Body of pancreas (tissue), 4 donors: ENCODE results near the gene TMEM240. TPM values are rescaled to one million over a fixed set of nuclear protein-coding genes. Genes with fewer than 3 reads are reported as not detected.
"Not testable (repeated sequence)": the region's sequence is repeated elsewhere in the genome, so short reads cannot be mapped to it uniquely, and the experiment has no call there.

Experiments
- ATAC-seq: fragments of 150-250 bp; one replicate; pipeline ENCODE4 v1.9.1; 2016
- DNase-seq, 4 donors: peaks; one replicate each; pipeline ENCODE4 v3.0.0-alpha.2; 2019
- H3K27ac ChIP-seq, 4 donors: fragments of 200-600 bp; sonication (generic); 1 replicate in 3 of 4; 2 replicates in 1 of 4; pipeline versions ENCODE4 v1.5.1 to v1.6.1; 2016 to 2019; ENCODE audit warnings: mild to moderate bottlenecking in 1 of 4, mixed read lengths in 1 of 4, moderate library complexity in 1 of 4
- H3K27me3 ChIP-seq, 2 donors: fragments of 200-600 bp; sonication (generic); one replicate each; pipeline ENCODE4 v1.6.0; 2016; ENCODE audit warnings: mild to moderate bottlenecking in 1 of 2
- H3K36me3 ChIP-seq, 2 donors: fragments of 200-600 bp; sonication (generic); replicated peaks in 1 of 2; 2 replicates each; pipeline ENCODE4 v1.5.1; 2016; ENCODE audit warnings: low read depth in 2 of 2; ENCODE audit not compliant: insufficient read depth in 1 of 2
- H3K4me1 ChIP-seq: fragments of 200-600 bp; sonication (generic); one replicate; pipeline ENCODE4 v1.6.0; 2016
- H3K4me3 ChIP-seq, 2 donors: fragments of 200-600 bp; sonication (generic); 1 replicate in 1 of 2; 2 replicates in 1 of 2; pipeline ENCODE4 v1.5.1; 2016 to 2019
- H3K9me3 ChIP-seq, 3 donors: fragments of 200-600 bp; sonication (generic); 1 replicate in 2 of 3; 2 replicates in 1 of 3; pipeline ENCODE4 v1.5.1; 2016
- CTCF ChIP-seq, 7 experiments: fragments of 450-650 bp in 4 of 7; fragments of 200-600 bp in 3 of 7; sonication (generic) in 3 of 7; IDR thresholded peaks; one replicate each; pipeline ENCODE4 v1.5.1; 2016 to 2019; ENCODE audit warnings: antibody characterized with exemption in 7 of 7
- POLR2A ChIP-seq, 3 donors: fragments of 450-650 bp; IDR thresholded peaks; one replicate each; pipeline ENCODE4 v1.6.1; 2016; ENCODE audit warnings: antibody characterized with exemption in 3 of 3, mild to moderate bottlenecking in 2 of 3
- WGBS, 2 donors: methylation state at CpG; one replicate each; pipeline ENCODE4 v1.1.5; 2017; 5-methylcytosine and 5-hydroxymethylcytosine counted together
- intact Hi-C: fragments of 100-400 bp; cut with DNase I; formaldehyde crosslinking; loops from one replicate; pipeline ENCODE4 v1.15.1; 2023
- total RNA-seq, 2 donors: library from RNA; depleted of rRNA; stranded (reverse); fragments of >200 nt; gene quantifications; one replicate each; pipeline ENCODE4 v1.1.0, GENCODE V29; 2016

TMEM240 gene
- total RNA-seq, 2 donors from 2014 or later: 1.0 to 3.6 TPM

GRCh38 chr1:1504777-1505365 is 35.6 kb downstream of the TMEM240 start:
- intact Hi-C loops, H3K4me3 ChIP-seq: not testable (repeated sequence)
- WGBS, 2 donors: 12 to 18% methylated on average over 14 to 16 of the region's 16 CpGs

GRCh38 chr1:1495461-1495975 is 44.9 kb downstream of the TMEM240 start:
- not testable (repeated sequence) for DNase-seq, H3K36me3 ChIP-seq, H3K27me3 ChIP-seq, H3K4me1 ChIP-seq, H3K27ac ChIP-seq, H3K4me3 ChIP-seq, H3K9me3 ChIP-seq
- whole genome bisulfite sequencing, 2 donors: 92 to 93% methylated on average over 6 to 15 of the region's 18 CpGs
- ATAC-seq: peak; percentile 23
- intact Hi-C loops: loop anchor here (10.0 kb wide), 1 partner anchor 101 kb away; the partner anchor contains the start of gene CCNL2

More at GRCh38 chr1:1504777-1505365, 35.6 kb downstream of the TMEM240 start:
- ATAC-seq (peak; percentile 70), DNase-seq (peak; percentile 71 to 78 (median 76))
- H3K27ac ChIP-seq: peak overlapping the region; percentile 62 to 82 (median 76)
- H3K4me1 ChIP-seq: peaks cover 15% of the 10 kb centered on the region
- not testable (repeated sequence) for H3K27me3 ChIP-seq, H3K9me3 ChIP-seq, H3K36me3 ChIP-seq
- TF ChIP-seq POLR2A (IDR thresholded peaks at IDR 0.05) (peak in 2 of 3 donors; percentile 36 to 44), CTCF (IDR thresholded peaks at IDR 0.05) (peak; percentile 47 to 92 (median 74))

GRCh38 chr1:1494311-1494710 is 46.1 kb downstream of the TMEM240 start:
- H3K27ac ChIP-seq, H3K36me3 ChIP-seq, H3K4me1 ChIP-seq, H3K4me3 ChIP-seq, ATAC-seq, H3K27me3 ChIP-seq, DNase-seq, H3K9me3 ChIP-seq: not testable (repeated sequence)
- intact Hi-C loops: loop anchor here (10.0 kb wide), 1 partner anchor 100 kb away; the partner anchor contains the start of gene CCNL2
- 91 to 100% methylated on average over 5 to 18 of the region's 22 CpGs for WGBS, 2 donors

- Histone ChIP-seq H3K27me3 (no peaks in the 10 kb centered on the region), H3K4me3 (no peak overlapping the region), H3K9me3 (no peaks in the 10 kb centered on the region), H3K4me1 (no peaks in the 10 kb centered on the region), H3K27ac (no peak overlapping the region), H3K36me3 (peaks cover 7 to 9% of the 10 kb centered on the region in 2 donors)
- WGBS, 2 donors: 95 to 98% methylated on average over 10 of the region's 10 CpGs
- ATAC-seq (no peak), DNase-seq (no peak)
- intact Hi-C loops: loop anchor here (10.0 kb wide), 1 partner anchor 97 kb away; the partner anchor contains the start of gene CCNL2
- TF ChIP-seq POLR2A (IDR thresholded peaks at IDR 0.05): no peak
- TF ChIP-seq CTCF (IDR thresholded peaks at IDR 0.05): no peak
Observed at GRCh38 chr1:1491601-1492000, 48.8 kb downstream of the TMEM240 start.

- TF ChIP-seq POLR2A (IDR thresholded peaks at IDR 0.05): no peak
- no peak for TF ChIP-seq CTCF (IDR thresholded peaks at IDR 0.05)
- Histone ChIP-seq H3K9me3 (no peaks in the 10 kb centered on the region), H3K4me3 (no peak overlapping the region), H3K27me3 (no peaks in the 10 kb centered on the region), H3K4me1 (no peaks in the 10 kb centered on the region), H3K36me3 (peaks cover 7 to 9% of the 10 kb centered on the region in 2 donors), H3K27ac (no peak overlapping the region)
- no peak for DNase-seq
- ATAC-seq: no peak
- intact Hi-C loops: loop anchor here (10.0 kb wide), 1 partner anchor 96 kb away; the partner anchor contains the start of gene CCNL2
- 96 to 100% methylated on average over 2 to 21 of the region's 25 CpGs for WGBS, 2 donors
Observed at GRCh38 chr1:1490633-1491230, 49.7 kb downstream of the TMEM240 start.
